GM18858 (cell line): Measurements from ENCODE around the gene CHAC1.
"Not testable (repeated sequence)": the region's sequence is repeated elsewhere in the genome, so short reads cannot be mapped to it uniquely, and the experiment has no call there.

Source experiments
- ATAC-seq: cut with Tn5 transposase; IDR thresholded peaks from one replicate; pipeline ENCODE4 v1.9.1; 2021; ENCODE audit not compliant: unreplicated experiment

The CHAC1 gene

GRCh38 chr15:40936709-40937666, 16.3 kb upstream of the CHAC1 start:
- no peak for ATAC-seq

- no peak for ATAC-seq
Measured at GRCh38 chr15:40937762-40938535, 15.3 kb upstream of the CHAC1 start.

GRCh38 chr15:40938536-40938870, 14.8 kb upstream of the CHAC1 start:
- ATAC-seq = no peak

GRCh38 chr15:40940296-40940801, 12.9 kb upstream of the CHAC1 start:
- no peak for ATAC-seq

- no peak for ATAC-seq
Measured at GRCh38 chr15:40941068-40941527, 12.2 kb upstream of the CHAC1 start.

GRCh38 chr15:40941528-40942336, 11.5 kb upstream of the CHAC1 start:
- ATAC-seq = peak; percentile 58

GRCh38 chr15:40942337-40942854, 10.9 kb upstream of the CHAC1 start:
- ATAC-seq = no peak

GRCh38 chr15:40942878-40943277, 10.4 kb upstream of the CHAC1 start:
- ATAC-seq = no peak

- no peak for ATAC-seq
Measured at GRCh38 chr15:40943764-40944365, 9.4 kb upstream of the CHAC1 start.

GRCh38 chr15:40944510-40945296, 8.6 kb upstream of the CHAC1 start:
- ATAC-seq = no peak

GRCh38 chr15:40948706-40949473, 4.4 kb upstream of the CHAC1 start:
- no peak for ATAC-seq

GRCh38 chr15:40949756-40950207, 3.5 kb upstream of the CHAC1 start:
- no peak for ATAC-seq

GRCh38 chr15:40951764-40952163, 1.5 kb upstream of the CHAC1 start:
- ATAC-seq = no peak

GRCh38 chr15:40952301-40952900, 870 bp upstream of the CHAC1 start:
- no peak for ATAC-seq

- no peak for ATAC-seq
Measured at GRCh38 chr15:40953713-40954074, 423 bp downstream of the CHAC1 start.

- ATAC-seq = not testable (repeated sequence)
Measured at GRCh38 chr15:40954158-40954848, 1.0 kb downstream of the CHAC1 start.

- ATAC-seq = no peak
Measured at GRCh38 chr15:40955141-40955903, 2.1 kb downstream of the CHAC1 start.
